HepG2 (cell line): ENCODE measurements around the gene SAXO1. TPM values are rescaled to one million over a fixed set of nuclear protein-coding genes. Genes with fewer than 3 reads are reported as not detected.

ENCODE experiments used
- ATAC-seq: fragments of 200-7000 bp; cut with Tn5 transposase; 3 replicates; pipeline ENCODE4 v1.9.1; 2020; ENCODE audit warnings: mild to moderate bottlenecking, moderate library complexity
- BruUV-seq: library from RNA; stranded (reverse); fragments of 400-500 nt; replicated peaks from 2 replicates; lab custom pipeline; 2021; lab: Mats Ljungman, UMichigan
- CTCF ChIA-PET: fragments of 300-600 bp; formaldehyde crosslinking; extraction: SDS; loops from one replicate; lab custom pipeline; 2021; ENCODE audit warnings: low total read pairs, inconsistent platforms, low intra/inter-chr PET ratio; lab: Yijun Ruan, JAX
- POLR2A ChIA-PET: fragments of 350-600 bp; sonication (Branson Sonifier 250); formaldehyde crosslinking; loops from one replicate; lab custom pipeline; 2020; ENCODE audit warnings: antibody characterized with exemption, inconsistent platforms; lab: Yijun Ruan, JAX
- DNase-seq: peaks from one replicate; pipeline ENCODE4 v3.0.0-alpha.2; 2015; ENCODE audit warnings: low spot score
- FAIRE-seq: peaks from 3 replicates; lab custom pipeline; 2011; peaks lifted over from hg19 to GRCh38; lab: Jason Lieb, UNC
- H2AFZ ChIP-seq: one replicate; pipeline ENCODE4 v1.6.1; 2011; ENCODE audit warnings: low read length, inconsistent platforms
- H3K27ac ChIP-seq: fragments of 300-600 bp; 3 replicates; pipeline ENCODE4 v1.8.0; 2011; ENCODE audit warnings: mixed run types, mild to moderate bottlenecking, mixed read lengths, low read length, inconsistent platforms; ENCODE audit not compliant: insufficient read depth; ENCODE audit errors: extremely low read length
- H3K27me3 ChIP-seq, 2 experiments: fragments of 200-600 bp in 1 of 2; 2 replicates in 1 of 2; 3 replicates in 1 of 2; pipeline versions ENCODE4 v1.6.0 to v1.8.0; 2011; ENCODE audit warnings: low read length in 2 of 2, mild to moderate bottlenecking in 2 of 2, moderate library complexity in 2 of 2, inconsistent platforms in 1 of 2; ENCODE audit not compliant: insufficient read depth in 2 of 2, control insufficient read depth in 1 of 2
- H3K36me3 ChIP-seq, 2 experiments: fragments of 200-600 bp in 1 of 2; replicated peaks in 1 of 2; 2 replicates in 1 of 2; 3 replicates in 1 of 2; pipeline versions ENCODE4 v1.5.1 to v1.8.0; 2011; ENCODE audit warnings: low read length in 2 of 2, inconsistent platforms in 1 of 2; ENCODE audit not compliant: insufficient read depth in 2 of 2, control insufficient read depth in 1 of 2
- H3K4me1 ChIP-seq: 2 replicates; pipeline ENCODE4 v1.5.1; 2012; ENCODE audit warnings: low read length, inconsistent platforms; ENCODE audit not compliant: insufficient read depth
- H3K4me2 ChIP-seq: 2 replicates; pipeline ENCODE4 v1.6.0; 2011; ENCODE audit warnings: low read depth, low read length, inconsistent platforms
- H3K4me3 ChIP-seq, 3 experiments: fragments of 200-600 bp in 1 of 3; sonication (generic), shearing (Covaris generic) in 1 of 3; replicated peaks in 1 of 3; 2 replicates each; pipeline ENCODE4 v1.5.1; 2011 to 2016; ENCODE audit warnings: low read length in 3 of 3, inconsistent platforms in 2 of 3, low read depth in 2 of 3, mild to moderate bottlenecking in 2 of 3, control low read depth in 1 of 3, mixed read lengths in 1 of 3; ENCODE audit not compliant: insufficient read depth in 1 of 3
- H3K79me2 ChIP-seq: one replicate; pipeline ENCODE4 v1.6.1; 2011; ENCODE audit warnings: low read length, inconsistent platforms; ENCODE audit not compliant: insufficient read depth
- H3K9ac ChIP-seq: 2 replicates; pipeline ENCODE4 v1.6.0; 2011; ENCODE audit warnings: mild to moderate bottlenecking, low read depth, low read length, inconsistent platforms; ENCODE audit not compliant: insufficient read depth
- H3K9me3 ChIP-seq: 2 replicates; pipeline ENCODE4 v1.5.1; 2012; ENCODE audit warnings: mild to moderate bottlenecking, low read length
- H4K20me1 ChIP-seq: 2 replicates; pipeline ENCODE4 v1.6.0; 2011; ENCODE audit warnings: inconsistent platforms, mild to moderate bottlenecking, low read length, moderate library complexity; ENCODE audit not compliant: insufficient read depth
- ARID4A ChIP-seq: sonication (generic); formaldehyde crosslinking; IDR thresholded peaks from 2 replicates; pipeline ENCODE4 v1.5.0; 2020; ENCODE audit warnings: mild to moderate bottlenecking, missing genetic modification reagents, borderline replicate concordance
- IKZF1 ChIP-seq: fragments of 450-650 bp; IDR thresholded peaks from 2 replicates; pipeline ENCODE4 v1.7.1; 2016
- KMT2A ChIP-seq: sonication (generic); formaldehyde crosslinking; IDR thresholded peaks from 2 replicates; pipeline ENCODE4 v1.4.0; 2020; ENCODE audit warnings: missing genetic modification reagents
- NFE2L2 ChIP-seq: fragments of 150-350 bp; IDR thresholded peaks from 2 replicates; pipeline ENCODE4 v1.6.1; 2014; ENCODE audit warnings: low read length
- SETDB1 ChIP-seq: sonication (generic); formaldehyde crosslinking; IDR thresholded peaks from 2 replicates; pipeline ENCODE4 v1.5.1; 2020; ENCODE audit warnings: missing genetic modification reagents, mild to moderate bottlenecking, borderline replicate concordance
- SRSF9 ChIP-seq: fragments of 200-400 bp; formaldehyde crosslinking; IDR thresholded peaks from 2 replicates; pipeline ENCODE4 v1.6.1; 2018; ENCODE audit warnings: borderline replicate concordance, mild to moderate bottlenecking, low read depth, low read length; ENCODE audit not compliant: insufficient read depth, poor library complexity, severe bottlenecking
- ZHX2 ChIP-seq, 2 experiments: sonication (generic) in 1 of 2; formaldehyde crosslinking in 1 of 2; IDR thresholded peaks; 2 replicates each; pipeline versions ENCODE4 v1.6.1 to v1.9.0; 2014 to 2022; ENCODE audit warnings: antibody characterized with exemption in 1 of 2, borderline replicate concordance in 1 of 2, inconsistent platforms in 1 of 2, low read depth in 1 of 2, missing genetic modification reagents in 1 of 2
- ZXDC ChIP-seq: sonication (generic); formaldehyde crosslinking; IDR thresholded peaks from 2 replicates; pipeline ENCODE4 v1.5.0; 2020; ENCODE audit warnings: mild to moderate bottlenecking, missing genetic modification reagents
- WGBS: methylation state at CpG from one replicate; pipeline ENCODE4 v1.1.6; 2017; ENCODE audit warnings: low lambda C conversion rate; 5-methylcytosine and 5-hydroxymethylcytosine counted together
- in situ Hi-C: cut with HindIII; loops from 2 replicates; pipeline ENCODE4 v1.10.0; 2017; ENCODE audit warnings: low pct_unique_long_range_greater_than_20kb; ENCODE audit not compliant: extremely low pct_ligation_motif_present
- intact Hi-C: fragments of 100-400 bp; cut with micrococcal nuclease; formaldehyde crosslinking; loops from one replicate; pipeline ENCODE4 v1.10.0; 2022; ENCODE audit not compliant: unreplicated experiment
- polyA plus RNA-seq, 8 experiments: library from polyadenylated mRNA; depleted of rRNA in 3 of 8; stranded (reverse) in 7 of 8; unstranded in 1 of 8; fragments of >200 nt; fragmentation: Illumina TruSeq in 4 of 8; extraction: Trizol in 4 of 8; gene quantifications; 2 replicates each; pipeline versions ENCODE4 v1.2.1 to v1.2.3, GENCODE V29; 2011 to 2016; ENCODE audit warnings: low read depth in 4 of 8, missing spikeins in 1 of 8, mixed read lengths in 1 of 8; ENCODE audit not compliant: insufficient read depth in 1 of 8
- total RNA-seq, 5 experiments: library from RNA; depleted of rRNA; stranded (reverse); fragments of >200 nt; fragmentation: Illumina TruSeq; extraction: Trizol; gene quantifications; 2 replicates each; pipeline ENCODE4 v1.2.3, GENCODE V29; 2016; ENCODE audit warnings: low read depth in 1 of 5

The SAXO1 gene
- total and polyA plus RNA-seq, 2 of the 13 experiments (the other 11 are each of a cell fraction or from before 2014, with no cell fraction given): not detected

- TF ChIP-seq ARID4A (CRISPR knock-in tag): no peak
- no peak for TF ChIP-seq KMT2A
- no peak for TF ChIP-seq IKZF1
Measured at GRCh38 chr9:19026375-19026774, 6.6 kb downstream of the SAXO1 start (continued).

GRCh38 chr9:19023078-19023477 is 9.9 kb downstream of the SAXO1 start:
- DNase-seq: no peak
- no peak overlapping the region for H3K27ac ChIP-seq
- BruUV-seq: no TSS peak
- H3K79me2 ChIP-seq: no peaks in the 10 kb centered on the region
- ATAC-seq: no peak
- no peak for FAIRE-seq
- no peaks in the 10 kb centered on the region for H3K9me3 ChIP-seq
- H3K36me3 ChIP-seq: no peaks in the 10 kb centered on the region
- H3K4me1 ChIP-seq: no peaks in the 10 kb centered on the region
- no peak overlapping the region for H2AFZ ChIP-seq
- no peaks in the 10 kb centered on the region for H4K20me1 ChIP-seq
- no peak overlapping the region for H3K4me3 ChIP-seq
- no peaks in the 10 kb centered on the region for H3K27me3 ChIP-seq
- intact Hi-C loops: loop anchor here (10.0 kb wide), 1 partner anchor 228 kb away; no protein-coding TSS in a partner anchor
- in situ Hi-C loops: no loop called here
- ChIA-PET POLR2A (no interaction called here), CTCF (no interaction called here)
- no peak overlapping the region for H3K9ac ChIP-seq
- no peak overlapping the region for H3K4me2 ChIP-seq
- WGBS: 16% methylated on average over 5 of the region's 5 CpGs
- TF ChIP-seq SRSF9: no peak
- TF ChIP-seq ZXDC (CRISPR knock-in tag): no peak
- no peak for TF ChIP-seq SETDB1 (CRISPR knock-in tag)
- TF ChIP-seq ZHX2 (IDR thresholded peaks at IDR 0.05; ENCODE audit: low read depth): no peak
- TF ChIP-seq ZHX2 (CRISPR knock-in tag; IDR thresholded peaks at IDR 0.05; ENCODE audit: borderline replicate concordance): no peak
- no peak for TF ChIP-seq NFE2L2
